ENCODE data around the gene ANKRD16.

ANKRD16 gene

DNA sequence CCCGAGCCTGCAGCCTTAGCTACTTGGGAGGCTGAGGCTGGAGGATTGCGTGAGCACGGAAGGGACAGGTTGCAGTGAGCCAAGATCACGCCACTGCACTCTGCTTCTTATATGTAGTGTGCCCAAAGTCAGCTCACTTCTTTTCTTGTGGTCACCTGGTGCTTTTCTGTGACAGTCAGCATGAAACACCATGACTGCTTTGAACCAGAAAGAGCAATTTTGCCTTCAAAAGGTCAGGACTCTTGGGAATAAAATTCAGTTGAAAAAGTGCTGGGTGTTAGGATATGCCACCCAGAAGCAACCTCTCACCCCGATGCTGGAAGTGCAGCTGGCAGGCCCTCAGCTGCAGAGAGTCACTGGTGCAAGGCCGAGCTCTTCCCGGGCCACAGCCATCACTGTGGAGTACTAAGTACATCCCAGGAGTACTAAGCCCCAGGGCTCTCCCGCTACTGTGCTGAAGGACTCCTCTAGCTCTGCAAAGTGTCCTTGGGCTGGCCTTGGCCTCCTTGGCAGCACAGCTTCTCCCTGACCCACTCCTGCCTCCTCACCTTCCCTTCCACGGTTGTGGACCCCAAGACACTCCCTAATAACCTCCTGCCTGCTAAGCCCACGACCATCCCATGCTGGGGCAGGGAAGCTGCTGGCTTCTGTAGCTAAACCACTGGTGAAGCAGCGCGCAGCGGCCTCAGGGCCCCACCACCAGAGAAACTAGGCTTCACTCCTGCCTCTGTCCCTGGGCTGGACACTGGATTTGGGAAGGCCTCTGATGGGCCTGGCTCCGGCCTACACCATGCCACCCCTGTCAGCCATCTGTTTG is 58.9 kb downstream of the ANKRD16 start:
- Histone ChIP-seq H3K27me3 (ENCODE audit: insufficient read depth, poor library complexity, severe bottlenecking) (no peaks in the 10 kb centered on the region), H3K4me3 (replicated peaks; ENCODE audit: insufficient read depth, low read length) (no peak overlapping the region), H3K27ac (replicated peaks) (no peak overlapping the region)
- DNase-seq (ENCODE audit: low read depth in 1 of 2, low spot score in 1 of 2), result no peak
- TF ChIP-seq, protein P1, sequence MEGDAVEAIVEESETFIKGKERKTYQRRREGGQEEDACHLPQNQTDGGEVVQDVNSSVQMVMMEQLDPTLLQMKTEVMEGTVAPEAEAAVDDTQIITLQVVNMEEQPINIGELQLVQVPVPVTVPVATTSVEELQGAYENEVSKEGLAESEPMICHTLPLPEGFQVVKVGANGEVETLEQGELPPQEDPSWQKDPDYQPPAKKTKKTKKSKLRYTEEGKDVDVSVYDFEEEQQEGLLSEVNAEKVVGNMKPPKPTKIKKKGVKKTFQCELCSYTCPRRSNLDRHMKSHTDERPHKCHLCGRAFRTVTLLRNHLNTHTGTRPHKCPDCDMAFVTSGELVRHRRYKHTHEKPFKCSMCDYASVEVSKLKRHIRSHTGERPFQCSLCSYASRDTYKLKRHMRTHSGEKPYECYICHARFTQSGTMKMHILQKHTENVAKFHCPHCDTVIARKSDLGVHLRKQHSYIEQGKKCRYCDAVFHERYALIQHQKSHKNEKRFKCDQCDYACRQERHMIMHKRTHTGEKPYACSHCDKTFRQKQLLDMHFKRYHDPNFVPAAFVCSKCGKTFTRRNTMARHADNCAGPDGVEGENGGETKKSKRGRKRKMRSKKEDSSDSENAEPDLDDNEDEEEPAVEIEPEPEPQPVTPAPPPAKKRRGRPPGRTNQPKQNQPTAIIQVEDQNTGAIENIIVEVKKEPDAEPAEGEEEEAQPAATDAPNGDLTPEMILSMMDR (IDR thresholded peaks at IDR 0.05; ENCODE audit: insufficient read depth, low read length), result no peak
- TF ChIP-seq GABPA (IDR thresholded peaks at IDR 0.05; ENCODE audit: low read depth) (no peak), POLR2AphosphoS5 (IDR thresholded peaks at IDR 0.05; ENCODE audit: low read depth) (no peak), SPI1 (IDR thresholded peaks at IDR 0.05; ENCODE audit: borderline replicate concordance, low read depth) (no peak)
- TF ChIP-seq, protein P2, sequence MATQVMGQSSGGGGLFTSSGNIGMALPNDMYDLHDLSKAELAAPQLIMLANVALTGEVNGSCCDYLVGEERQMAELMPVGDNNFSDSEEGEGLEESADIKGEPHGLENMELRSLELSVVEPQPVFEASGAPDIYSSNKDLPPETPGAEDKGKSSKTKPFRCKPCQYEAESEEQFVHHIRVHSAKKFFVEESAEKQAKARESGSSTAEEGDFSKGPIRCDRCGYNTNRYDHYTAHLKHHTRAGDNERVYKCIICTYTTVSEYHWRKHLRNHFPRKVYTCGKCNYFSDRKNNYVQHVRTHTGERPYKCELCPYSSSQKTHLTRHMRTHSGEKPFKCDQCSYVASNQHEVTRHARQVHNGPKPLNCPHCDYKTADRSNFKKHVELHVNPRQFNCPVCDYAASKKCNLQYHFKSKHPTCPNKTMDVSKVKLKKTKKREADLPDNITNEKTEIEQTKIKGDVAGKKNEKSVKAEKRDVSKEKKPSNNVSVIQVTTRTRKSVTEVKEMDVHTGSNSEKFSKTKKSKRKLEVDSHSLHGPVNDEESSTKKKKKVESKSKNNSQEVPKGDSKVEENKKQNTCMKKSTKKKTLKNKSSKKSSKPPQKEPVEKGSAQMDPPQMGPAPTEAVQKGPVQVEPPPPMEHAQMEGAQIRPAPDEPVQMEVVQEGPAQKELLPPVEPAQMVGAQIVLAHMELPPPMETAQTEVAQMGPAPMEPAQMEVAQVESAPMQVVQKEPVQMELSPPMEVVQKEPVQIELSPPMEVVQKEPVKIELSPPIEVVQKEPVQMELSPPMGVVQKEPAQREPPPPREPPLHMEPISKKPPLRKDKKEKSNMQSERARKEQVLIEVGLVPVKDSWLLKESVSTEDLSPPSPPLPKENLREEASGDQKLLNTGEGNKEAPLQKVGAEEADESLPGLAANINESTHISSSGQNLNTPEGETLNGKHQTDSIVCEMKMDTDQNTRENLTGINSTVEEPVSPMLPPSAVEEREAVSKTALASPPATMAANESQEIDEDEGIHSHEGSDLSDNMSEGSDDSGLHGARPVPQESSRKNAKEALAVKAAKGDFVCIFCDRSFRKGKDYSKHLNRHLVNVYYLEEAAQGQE (IDR thresholded peaks at IDR 0.05; ENCODE audit: insufficient replicate concordance, low read depth), result no peak

DNA sequence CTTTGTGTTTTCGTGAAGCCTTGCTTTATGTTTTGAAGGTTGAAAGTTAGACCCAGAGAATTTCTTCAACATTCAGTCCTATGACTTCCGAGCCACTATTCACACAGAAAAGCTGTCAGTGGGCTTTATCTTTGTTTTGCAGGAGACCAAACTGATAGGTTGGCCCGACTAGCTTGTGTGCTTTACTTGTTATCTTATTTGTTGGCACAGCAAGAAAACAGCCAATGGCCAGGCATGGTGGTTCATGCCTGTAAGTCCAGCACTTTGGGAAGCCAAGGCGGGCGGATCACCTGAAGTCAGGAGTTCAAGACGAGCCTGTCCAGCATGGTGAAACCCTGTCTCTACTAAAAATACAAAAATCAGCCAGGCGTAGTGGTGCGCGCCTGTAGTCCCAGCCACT is 60.4 kb downstream of the ANKRD16 start:
- no peak for TF ChIP-seq POLR2AphosphoS5 (IDR thresholded peaks at IDR 0.05; ENCODE audit: low read depth)
- no peak for TF ChIP-seq GABPA (IDR thresholded peaks at IDR 0.05; ENCODE audit: low read depth)
- TF ChIP-seq, protein P1 (IDR thresholded peaks at IDR 0.05; ENCODE audit: insufficient read depth, low read length), result no peak
- no peak for TF ChIP-seq SPI1 (IDR thresholded peaks at IDR 0.05; ENCODE audit: borderline replicate concordance, low read depth)
- TF ChIP-seq, protein P2 (IDR thresholded peaks at IDR 0.05; ENCODE audit: insufficient replicate concordance, low read depth), result no peak
- no peaks in the 10 kb centered on the region for H3K27me3 ChIP-seq (ENCODE audit: insufficient read depth, poor library complexity, severe bottlenecking)
- no peak for DNase-seq (ENCODE audit: low read depth in 1 of 2, low spot score in 1 of 2)
- H3K27ac ChIP-seq (replicated peaks), result no peak overlapping the region
- no peak overlapping the region for H3K4me3 ChIP-seq (replicated peaks; ENCODE audit: insufficient read depth, low read length)

DNA sequence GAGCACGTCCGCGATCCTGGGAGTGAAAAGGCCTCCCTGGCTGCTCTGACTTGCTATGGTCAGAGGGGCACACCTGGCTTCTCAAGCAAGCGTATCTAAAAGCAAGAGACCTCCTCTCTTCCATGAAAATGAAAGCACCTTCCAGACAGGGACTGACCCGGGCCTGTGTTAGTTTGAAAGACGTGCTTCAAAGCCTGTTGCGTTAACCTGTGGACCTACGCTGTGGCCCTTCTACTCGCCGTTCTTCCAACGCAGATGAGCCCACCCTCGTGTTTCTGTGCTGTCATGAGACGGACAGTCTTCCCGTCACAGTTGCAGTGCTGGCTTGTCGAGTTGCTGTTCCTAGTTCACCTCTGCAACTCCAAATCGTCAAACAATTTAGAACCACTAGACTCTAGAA is 61.0 kb downstream of the ANKRD16 start:
- Histone ChIP-seq H3K27me3 (ENCODE audit: insufficient read depth, poor library complexity, severe bottlenecking) (no peaks in the 10 kb centered on the region), H3K4me3 (replicated peaks; ENCODE audit: insufficient read depth, low read length) (no peak overlapping the region), H3K27ac (replicated peaks) (no peak overlapping the region)
- DNase-seq (ENCODE audit: low read depth in 1 of 2, low spot score in 1 of 2), result no peak
- TF ChIP-seq SPI1 (IDR thresholded peaks at IDR 0.05; ENCODE audit: borderline replicate concordance, low read depth), result no peak
- TF ChIP-seq, protein P1 (IDR thresholded peaks at IDR 0.05; ENCODE audit: insufficient read depth, low read length), result no peak
- TF ChIP-seq GABPA (IDR thresholded peaks at IDR 0.05; ENCODE audit: low read depth), result no peak
- TF ChIP-seq, protein P2 (IDR thresholded peaks at IDR 0.05; ENCODE audit: insufficient replicate concordance, low read depth), result no peak
- TF ChIP-seq POLR2AphosphoS5 (IDR thresholded peaks at IDR 0.05; ENCODE audit: low read depth), result no peak

Measured in HL-60 (cell line).